HG03064 (cell line): Measurements from ENCODE around the gene BTAF1.

Experiments used
- ATAC-seq: cut with Tn5 transposase; IDR thresholded peaks from one replicate; pipeline ENCODE4 v1.9.1; 2021; ENCODE audit warnings: low read depth; ENCODE audit not compliant: unreplicated experiment

The BTAF1 gene

GRCh38 chr10:92042541-92042940, 119.0 kb downstream of the BTAF1 start:
- no peak for ATAC-seq

- no peak for ATAC-seq
These were observed 122.1 kb downstream of the BTAF1 start for GRCh38 chr10:92045641-92046106.

GRCh38 chr10:92047215-92047614, 123.6 kb downstream of the BTAF1 start:
- no peak for ATAC-seq

GRCh38 chr10:92052088-92052487, 128.5 kb downstream of the BTAF1 start:
- ATAC-seq = no peak

GRCh38 chr10:92052741-92053140, 129.2 kb downstream of the BTAF1 start:
- ATAC-seq = no peak

- no peak for ATAC-seq
These were observed 131.2 kb downstream of the BTAF1 start for GRCh38 chr10:92054807-92055206.

GRCh38 chr10:92062273-92062672, 138.7 kb downstream of the BTAF1 start:
- ATAC-seq = no peak

- no peak for ATAC-seq
These were observed 140.9 kb downstream of the BTAF1 start for GRCh38 chr10:92064506-92064905.

- ATAC-seq = no peak
These were observed 142.8 kb downstream of the BTAF1 start for GRCh38 chr10:92066386-92066785.

- no peak for ATAC-seq
These were observed 145.3 kb downstream of the BTAF1 start for GRCh38 chr10:92068900-92069299.

- ATAC-seq = no peak
These were observed 150.7 kb downstream of the BTAF1 start for GRCh38 chr10:92074126-92074887.

GRCh38 chr10:92075829-92076228, 152.3 kb downstream of the BTAF1 start:
- ATAC-seq = no peak

- ATAC-seq = no peak
These were observed 153.2 kb downstream of the BTAF1 start for GRCh38 chr10:92076722-92077121.

- no peak for ATAC-seq
These were observed 155.4 kb downstream of the BTAF1 start for GRCh38 chr10:92079003-92079402.
